Vagina (tissue), 2 donors: ENCODE results near the gene NPS.

Source experiments
- POLR2A ChIP-seq, 2 donors: fragments of 450-650 bp; IDR thresholded peaks; one replicate each; pipeline ENCODE4 v1.6.1; 2017; ENCODE audit warnings: antibody characterized with exemption in 2 of 2, mild to moderate bottlenecking in 2 of 2, moderate library complexity in 2 of 2
- POLR2AphosphoS5 ChIP-seq, 2 donors: sonication (generic); formaldehyde crosslinking; IDR thresholded peaks; one replicate each; pipeline ENCODE4 v1.9.0; 2017; ENCODE audit warnings: antibody characterized with exemption in 2 of 2, mild to moderate bottlenecking in 2 of 2, low read depth in 1 of 2; ENCODE audit not compliant: insufficient read depth in 1 of 2
- TF ChIP-seq, protein P1 (sequence below), 3 experiments: fragments of 450-650 bp in 2 of 3; fragments of 200-600 bp in 1 of 3; sonication (generic) in 1 of 3; IDR thresholded peaks; one replicate each; pipeline ENCODE4 v1.5.1; 2017 to 2019; ENCODE audit warnings: antibody characterized with exemption in 3 of 3, mild to moderate bottlenecking in 2 of 3, moderate library complexity in 2 of 3

DNA sequence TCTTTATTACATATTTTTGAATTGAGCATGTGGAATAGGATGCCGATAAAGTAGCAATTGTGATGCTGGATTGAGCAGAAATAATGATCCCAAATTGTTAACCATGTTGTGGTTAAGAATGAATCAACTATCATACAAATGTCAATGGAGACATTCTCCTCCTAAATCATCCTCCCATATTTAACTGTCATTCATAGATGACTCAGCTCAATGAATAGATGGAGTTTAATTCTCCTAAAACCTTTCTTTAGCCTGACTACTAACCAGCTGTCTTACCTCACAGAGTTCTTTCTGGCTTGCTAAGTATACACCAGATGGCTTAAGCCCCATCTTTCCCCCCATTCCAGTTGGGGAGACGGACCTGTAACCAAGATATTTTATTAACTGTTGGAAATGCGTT is 23.4 kb upstream of the NPS start:
- TF ChIP-seq, protein P1, sequence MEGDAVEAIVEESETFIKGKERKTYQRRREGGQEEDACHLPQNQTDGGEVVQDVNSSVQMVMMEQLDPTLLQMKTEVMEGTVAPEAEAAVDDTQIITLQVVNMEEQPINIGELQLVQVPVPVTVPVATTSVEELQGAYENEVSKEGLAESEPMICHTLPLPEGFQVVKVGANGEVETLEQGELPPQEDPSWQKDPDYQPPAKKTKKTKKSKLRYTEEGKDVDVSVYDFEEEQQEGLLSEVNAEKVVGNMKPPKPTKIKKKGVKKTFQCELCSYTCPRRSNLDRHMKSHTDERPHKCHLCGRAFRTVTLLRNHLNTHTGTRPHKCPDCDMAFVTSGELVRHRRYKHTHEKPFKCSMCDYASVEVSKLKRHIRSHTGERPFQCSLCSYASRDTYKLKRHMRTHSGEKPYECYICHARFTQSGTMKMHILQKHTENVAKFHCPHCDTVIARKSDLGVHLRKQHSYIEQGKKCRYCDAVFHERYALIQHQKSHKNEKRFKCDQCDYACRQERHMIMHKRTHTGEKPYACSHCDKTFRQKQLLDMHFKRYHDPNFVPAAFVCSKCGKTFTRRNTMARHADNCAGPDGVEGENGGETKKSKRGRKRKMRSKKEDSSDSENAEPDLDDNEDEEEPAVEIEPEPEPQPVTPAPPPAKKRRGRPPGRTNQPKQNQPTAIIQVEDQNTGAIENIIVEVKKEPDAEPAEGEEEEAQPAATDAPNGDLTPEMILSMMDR (IDR thresholded peaks at IDR 0.05): no peak
- TF ChIP-seq POLR2A (IDR thresholded peaks at IDR 0.05) (no peak), POLR2AphosphoS5 (IDR thresholded peaks at IDR 0.05; ENCODE audit: insufficient read depth in 1 of 2, low read depth in 1 of 2) (no peak)
